Mesothelial cell of epicardium (in vitro differentiated cells): ENCODE results near the gene CREB3. TPM values are rescaled to one million over a fixed set of nuclear protein-coding genes. Genes with fewer than 3 reads are reported as not detected.

Experiments
- DNase-seq, 2 experiments: peaks; one replicate each; pipeline ENCODE4 v3.0.0; 2021; ENCODE audit warnings: low spot score in 2 of 2; ENCODE audit not compliant: unreplicated experiment in 2 of 2
- H3K27ac Mint-ChIP-seq: 2 replicates; pipeline ENCODE4 v1.8.0; 2021; ENCODE audit warnings: mixed read lengths
- H3K27me3 Mint-ChIP-seq: 2 replicates; pipeline ENCODE4 v1.8.0; 2021; ENCODE audit warnings: low read depth, mixed read lengths
- H3K36me3 Mint-ChIP-seq: 2 replicates; pipeline ENCODE4 v1.8.0; 2021; ENCODE audit warnings: mixed read lengths
- H3K4me1 Mint-ChIP-seq: 2 replicates; pipeline ENCODE4 v1.8.0; 2021; ENCODE audit warnings: mixed read lengths
- H3K4me3 Mint-ChIP-seq: 2 replicates; pipeline ENCODE4 v1.8.0; 2021; ENCODE audit warnings: mild to moderate bottlenecking, moderate library complexity, mixed read lengths
- H3K9me3 Mint-ChIP-seq: 2 replicates; pipeline ENCODE4 v1.8.0; 2021; ENCODE audit warnings: mixed read lengths
- CTCF ChIP-seq: fragments of 200-600 bp; sonication (generic); IDR thresholded peaks from one replicate; pipeline ENCODE4 v1.5.0; 2021; ENCODE audit warnings: antibody characterized with exemption; ENCODE audit not compliant: unreplicated experiment
- total RNA-seq: library from RNA; stranded (reverse); gene quantifications from 3 replicates; pipeline ENCODE4 v1.2.1, GENCODE V29; 2021

CREB3 gene
- total RNA-seq, 1 donor from 2014 or later, result 29.1 TPM

GRCh38 chr9:35746583-35746982 is 14.1 kb downstream of the CREB3 start:
- no peaks in the 10 kb centered on the region for H3K9me3 Mint-ChIP-seq
- H3K27ac Mint-ChIP-seq, result peak overlapping the region; percentile 69
- H3K36me3 Mint-ChIP-seq, result peaks cover 11% of the 10 kb centered on the region
- DNase-seq, result no peak
- no peaks in the 10 kb centered on the region for H3K27me3 Mint-ChIP-seq
- TF ChIP-seq CTCF, result no peak
- H3K4me3 Mint-ChIP-seq, result peak overlapping the region; percentile 90
- peaks cover 35% of the 10 kb centered on the region for H3K4me1 Mint-ChIP-seq

GRCh38 chr9:35748242-35748857 is 15.9 kb downstream of the CREB3 start:
- H3K36me3 Mint-ChIP-seq, result peaks cover 15% of the 10 kb centered on the region
- H3K27ac Mint-ChIP-seq, result peak overlapping the region; percentile 91
- H3K27me3 Mint-ChIP-seq, result no peaks in the 10 kb centered on the region
- H3K4me1 Mint-ChIP-seq, result peaks cover 35% of the 10 kb centered on the region
- no peaks in the 10 kb centered on the region for H3K9me3 Mint-ChIP-seq
- peak overlapping the region; percentile 90 for H3K4me3 Mint-ChIP-seq
- TF ChIP-seq CTCF, result no peak
- DNase-seq, result no peak

- H3K4me1 Mint-ChIP-seq, result peaks cover 35% of the 10 kb centered on the region
- no peak for TF ChIP-seq CTCF
- peak within 1 kb of the TSS; percentile 95 for H3K27ac Mint-ChIP-seq
- peak within 1 kb of the TSS; percentile 94 for H3K4me3 Mint-ChIP-seq
- peak; percentile 42 to 76 for DNase-seq
- H3K27me3 Mint-ChIP-seq, result no peaks in the 10 kb centered on the region
- no peaks in the 10 kb centered on the region for H3K9me3 Mint-ChIP-seq
- peaks cover 15% of the 10 kb centered on the region for H3K36me3 Mint-ChIP-seq
Observed at GRCh38 chr9:35748858-35749514, 16.5 kb downstream of the CREB3 start, which contains the start of the genes GBA2 and RGP1. Gene GBA2, minus strand, starts transcription at chr9:35749228. Its CDS starts 524 bp downstream, at chr9:35748704. Gene RGP1, plus strand, starts transcription at chr9:35749287. Its CDS starts 469 bp downstream, at chr9:35749756.

- Mint-ChIP-seq H3K27ac (peak overlapping the region; percentile 95), H3K27me3 (no peaks in the 10 kb centered on the region), H3K4me3 (peak overlapping the region; percentile 94), H3K4me1 (peaks cover 35% of the 10 kb centered on the region), H3K9me3 (no peaks in the 10 kb centered on the region), H3K36me3 (peaks cover 15% of the 10 kb centered on the region)
- DNase-seq, result no peak
- TF ChIP-seq CTCF, result no peak
Observed at GRCh38 chr9:35749515-35750255, 17.2 kb downstream of the CREB3 start.

GRCh38 chr9:35750256-35750531 is 17.7 kb downstream of the CREB3 start:
- peak overlapping the region; percentile 94 for H3K4me3 Mint-ChIP-seq
- peaks cover 15% of the 10 kb centered on the region for H3K36me3 Mint-ChIP-seq
- no peak for TF ChIP-seq CTCF
- no peaks in the 10 kb centered on the region for H3K9me3 Mint-ChIP-seq
- peak overlapping the region; percentile 95 for H3K27ac Mint-ChIP-seq
- DNase-seq, result no peak
- H3K4me1 Mint-ChIP-seq, result peaks cover 35% of the 10 kb centered on the region
- no peaks in the 10 kb centered on the region for H3K27me3 Mint-ChIP-seq
